NCI-H510A treated with DMSO at 0.1 percent for 48 hours (cell line): ENCODE measurements around the gene SLC33A1.

Experiments
- DNase-seq: peaks from one replicate; lab custom pipeline; 2025; lab: John Stamatoyannopoulos, UW

The SLC33A1 gene

GRCh38 chr3:155790272-155790925 lies 63.8 kb downstream of the SLC33A1 start:
- DNase-seq: no peak

- DNase-seq: peak; percentile 4
Observed at GRCh38 chr3:155785662-155786295, 68.4 kb downstream of the SLC33A1 start.

- no peak for DNase-seq
Observed at GRCh38 chr3:155782390-155782953, 71.8 kb downstream of the SLC33A1 start.

- no peak for DNase-seq
Observed at GRCh38 chr3:155780291-155780690, 73.9 kb downstream of the SLC33A1 start.

GRCh38 chr3:155778462-155778861 lies 75.8 kb downstream of the SLC33A1 start:
- no peak for DNase-seq

- no peak for DNase-seq
Observed at GRCh38 chr3:155772801-155773200, 81.4 kb downstream of the SLC33A1 start.

GRCh38 chr3:155771126-155771525 lies 83.1 kb downstream of the SLC33A1 start:
- no peak for DNase-seq
